NCI-H2227 treated with DMSO at 0.1 percent for 48 hours (cell line): ENCODE data around the gene LENEP.

Source experiments
- DNase-seq: peaks from one replicate; lab custom pipeline; 2025; lab: John Stamatoyannopoulos, UW

The LENEP gene

GRCh38 chr1:154998818-154999570 is 5.6 kb downstream of the LENEP start:
- DNase-seq: peak; percentile 48

GRCh38 chr1:154999571-155000410 is 6.4 kb downstream of the LENEP start:
- DNase-seq: peak; percentile 71

- DNase-seq: no peak
Measured at GRCh38 chr1:155000411-155000725, 7.0 kb downstream of the LENEP start.

GRCh38 chr1:155000726-155001424 is 7.5 kb downstream of the LENEP start:
- DNase-seq: peak; percentile 83

- DNase-seq: peak; percentile 66
Measured at GRCh38 chr1:155001425-155001674, 8.0 kb downstream of the LENEP start.

- DNase-seq: peak; percentile 99
Measured at GRCh38 chr1:155001675-155002463, 8.5 kb downstream of the LENEP start.

- DNase-seq: no peak
Measured at GRCh38 chr1:155002464-155003226, 9.3 kb downstream of the LENEP start, which contains the start of gene ZBTB7B. TSS of gene ZBTB7B (plus strand) at chr1:155002802. CDS start at chr1:155014661, 11,859 bp downstream.

- DNase-seq: no peak
Measured at GRCh38 chr1:155003227-155003765, 9.9 kb downstream of the LENEP start.

GRCh38 chr1:155003766-155004351 is 10.5 kb downstream of the LENEP start:
- no peak for DNase-seq

GRCh38 chr1:155004352-155005075 is 11.1 kb downstream of the LENEP start:
- DNase-seq: no peak

GRCh38 chr1:155005076-155006011 is 12.0 kb downstream of the LENEP start:
- no peak for DNase-seq

GRCh38 chr1:155006601-155007101 is 13.3 kb downstream of the LENEP start:
- DNase-seq: peak; percentile 33

GRCh38 chr1:155007251-155007828 is 14.0 kb downstream of the LENEP start:
- DNase-seq: no peak

- DNase-seq: no peak
Measured at GRCh38 chr1:155008015-155008941, 14.9 kb downstream of the LENEP start.

GRCh38 chr1:155009221-155009711 is 15.9 kb downstream of the LENEP start:
- DNase-seq: no peak

- DNase-seq: no peak
Measured at GRCh38 chr1:155009742-155010141, 16.4 kb downstream of the LENEP start.
